ENCODE results near the gene ITGB7.

The ITGB7 gene

GRCh38 chr12:53230108-53230845 is 23.2 kb upstream of the ITGB7 start:
- DNase-seq: no peak

DNA sequence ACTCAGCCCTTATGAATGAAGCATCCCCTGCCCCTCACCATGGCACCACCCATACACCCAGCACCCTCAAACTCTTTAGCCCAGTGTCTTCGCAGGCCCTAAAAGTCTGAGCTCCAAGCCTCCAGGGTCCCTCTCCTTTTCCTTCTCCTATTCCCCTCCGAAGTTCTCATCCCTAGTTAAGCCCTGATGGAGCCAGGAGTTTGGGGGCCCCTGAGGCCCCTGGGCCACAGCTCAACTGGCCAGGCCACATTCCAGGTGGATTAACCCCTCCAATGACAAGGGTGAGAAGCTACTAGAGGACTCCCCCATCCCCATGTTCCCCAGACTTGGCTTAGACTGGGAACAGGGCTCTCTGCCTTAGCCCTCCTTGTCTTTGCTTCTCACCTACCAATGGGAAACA is 22.4 kb upstream of the ITGB7 start:
- no peak for DNase-seq

DNA sequence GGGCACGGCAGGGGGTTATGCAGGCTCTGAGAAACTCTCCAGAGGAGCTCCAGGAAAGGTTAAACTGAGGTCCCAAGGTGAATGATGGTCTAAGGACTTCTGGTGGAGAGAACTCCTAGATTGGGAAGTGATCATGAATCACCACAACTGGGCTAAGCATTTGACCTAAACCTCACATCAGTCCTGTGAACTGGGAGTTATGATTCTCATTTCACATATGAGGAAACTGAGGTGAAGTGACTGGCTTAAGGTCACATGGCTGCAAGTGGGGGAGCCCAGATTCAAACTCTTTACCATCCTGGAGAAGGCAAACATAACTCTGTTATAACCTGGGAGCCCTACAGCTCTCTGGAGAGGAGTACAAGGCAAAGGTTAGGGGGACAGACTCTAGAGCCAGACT is 20.8 kb upstream of the ITGB7 start:
- DNase-seq: no peak

DNA sequence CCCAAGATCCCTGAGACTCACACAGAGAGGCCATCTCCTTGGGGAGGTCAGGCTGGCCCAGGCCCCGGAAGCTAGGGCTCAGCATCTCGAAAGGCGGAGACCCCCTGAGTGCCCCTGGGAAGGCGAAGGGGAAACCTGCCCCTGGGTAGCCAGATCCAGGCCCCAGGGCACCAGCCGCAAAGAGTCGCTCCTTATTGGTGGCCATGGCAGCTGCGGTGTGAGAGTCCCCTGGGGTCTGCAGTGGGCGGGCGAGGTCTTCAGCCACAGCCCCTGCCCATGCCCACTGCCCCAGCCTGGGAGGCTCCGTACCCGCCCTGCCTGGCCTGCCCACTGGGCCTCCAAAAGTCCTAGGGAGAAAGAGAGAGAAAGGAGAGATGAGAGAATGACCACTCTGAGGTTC is 20.3 kb upstream of the ITGB7 start:
- no peak for DNase-seq

DNA sequence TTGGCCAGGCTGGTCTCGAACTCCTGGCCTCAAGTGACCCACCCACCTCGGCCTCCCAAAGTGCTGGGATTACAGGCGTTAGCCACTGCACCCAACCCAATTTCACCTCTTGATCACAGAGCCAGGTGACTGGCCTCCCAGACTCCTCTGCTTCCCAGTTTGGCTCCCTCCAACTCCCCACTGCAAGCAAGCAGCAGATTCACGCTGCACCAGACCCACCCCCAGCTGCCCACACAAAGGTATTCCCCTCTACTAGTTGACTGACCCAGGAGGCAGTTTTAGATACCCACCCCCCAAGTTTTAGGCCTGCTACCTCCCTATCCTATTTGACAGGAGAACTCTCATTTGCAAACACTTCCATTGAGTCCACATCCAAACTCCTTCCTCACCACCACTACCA is 19.8 kb upstream of the ITGB7 start:
- no peak for DNase-seq

DNA sequence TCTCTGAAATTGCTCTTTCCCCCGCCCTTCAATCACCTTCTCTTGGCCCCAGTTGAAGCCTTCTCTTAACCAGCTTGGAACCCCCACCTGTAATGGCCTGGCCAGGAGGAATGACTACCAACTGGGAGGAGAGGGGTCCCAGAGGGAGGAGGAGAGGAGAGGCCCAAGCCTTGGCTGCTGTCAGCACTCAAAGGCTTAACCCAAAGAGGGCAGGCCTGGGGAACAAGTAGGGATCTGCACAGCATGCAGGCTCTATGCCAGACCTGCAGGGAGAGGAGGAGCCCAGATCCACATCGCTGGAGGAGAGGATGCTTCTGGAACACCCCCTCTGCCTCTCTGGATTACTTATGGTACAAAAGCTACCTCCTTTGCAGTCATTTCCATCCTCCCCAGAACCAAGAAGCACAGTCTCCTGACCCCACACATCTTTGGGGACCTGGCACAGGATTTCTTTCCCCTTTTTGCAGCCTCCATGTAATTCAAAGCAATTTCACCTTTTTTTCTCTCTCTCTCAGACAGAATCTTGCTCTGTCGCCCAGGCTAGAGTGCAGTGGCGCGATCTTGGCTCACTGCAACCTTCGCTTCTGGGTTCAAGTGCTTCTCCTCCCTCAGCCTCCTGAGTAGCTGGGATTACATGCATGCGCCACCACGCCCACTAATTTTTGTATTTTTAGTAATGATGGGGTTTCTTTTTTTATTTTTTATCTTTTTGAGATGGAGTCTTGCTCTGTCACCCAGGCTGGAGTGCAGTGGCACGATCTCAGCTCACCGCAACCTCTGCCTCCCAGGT is 18.8 kb upstream of the ITGB7 start:
- no peak for DNase-seq

DNA sequence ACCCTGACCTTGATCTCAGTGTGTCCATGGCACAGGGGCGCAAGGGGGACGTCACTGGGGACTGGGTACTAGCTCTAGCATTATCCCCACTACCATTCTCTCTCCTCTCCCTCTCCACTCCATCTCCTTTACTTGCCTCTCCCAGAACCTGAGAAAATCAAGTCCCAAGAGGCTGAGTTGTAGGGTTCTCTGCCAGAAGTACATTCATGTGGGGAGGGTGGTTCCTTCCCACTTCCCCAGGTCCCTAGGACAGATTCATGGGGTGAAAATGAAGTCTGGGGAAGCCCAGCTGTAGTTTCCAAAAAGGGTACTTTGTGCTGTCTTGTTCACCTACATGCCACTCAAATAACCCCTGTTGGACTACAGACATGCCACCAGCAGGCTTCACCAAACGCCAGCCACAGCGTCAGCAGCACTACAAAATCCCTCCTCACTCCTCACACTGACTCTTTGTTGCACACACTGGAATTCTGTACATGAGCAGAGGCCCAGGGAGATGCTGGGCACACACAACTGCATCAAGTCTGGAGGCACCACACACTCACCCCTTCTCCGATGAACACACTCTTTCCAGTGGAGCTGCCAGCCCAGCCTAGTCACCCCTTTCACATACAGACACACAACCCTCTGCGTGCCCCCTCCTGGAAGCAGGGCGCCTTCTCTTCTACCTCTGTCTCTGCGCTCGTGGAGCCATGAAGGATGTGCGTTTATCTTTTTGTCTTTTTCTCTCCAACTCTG is 18.0 kb upstream of the ITGB7 start:
- DNase-seq: no peak

DNA sequence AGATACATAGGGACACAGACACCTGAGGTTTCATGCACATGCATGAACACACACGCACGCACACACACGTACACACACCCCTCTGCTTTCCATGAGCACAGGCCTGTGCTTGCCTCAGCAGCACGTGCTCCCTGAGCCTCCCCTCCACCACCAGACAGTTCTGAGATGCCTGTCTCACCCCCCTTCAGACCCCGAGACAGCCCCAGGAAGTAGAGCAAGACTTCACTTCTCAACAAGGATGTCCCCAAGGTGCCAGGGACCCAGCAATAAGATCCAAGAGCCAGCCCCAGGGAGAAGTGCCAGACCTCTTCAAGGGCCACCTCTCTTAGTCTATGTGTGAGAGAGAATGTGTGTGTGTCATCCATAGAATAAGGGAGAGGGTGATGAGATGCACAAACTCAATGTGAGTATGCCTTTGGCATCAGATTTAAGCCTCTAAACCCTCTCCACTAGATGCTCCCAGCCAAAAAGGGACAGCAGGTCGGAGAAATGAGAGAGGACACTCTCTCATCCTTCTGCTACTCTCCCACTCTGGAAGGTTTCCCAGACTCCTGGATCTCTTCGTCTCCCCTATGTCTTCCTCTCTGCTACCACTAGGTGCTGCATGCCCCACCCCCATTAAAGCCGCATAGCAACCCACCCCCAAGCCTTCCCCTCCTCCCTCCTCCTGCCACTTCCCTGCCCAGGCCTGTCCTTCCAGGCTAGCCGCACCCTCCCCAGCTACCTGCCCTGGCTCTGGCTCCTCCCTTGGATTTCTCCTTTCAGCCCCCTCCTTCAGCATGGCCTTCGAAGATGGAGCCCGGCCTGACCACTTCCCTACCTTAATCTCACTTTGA is 17.2 kb upstream of the ITGB7 start:
- DNase-seq: no peak

DNA sequence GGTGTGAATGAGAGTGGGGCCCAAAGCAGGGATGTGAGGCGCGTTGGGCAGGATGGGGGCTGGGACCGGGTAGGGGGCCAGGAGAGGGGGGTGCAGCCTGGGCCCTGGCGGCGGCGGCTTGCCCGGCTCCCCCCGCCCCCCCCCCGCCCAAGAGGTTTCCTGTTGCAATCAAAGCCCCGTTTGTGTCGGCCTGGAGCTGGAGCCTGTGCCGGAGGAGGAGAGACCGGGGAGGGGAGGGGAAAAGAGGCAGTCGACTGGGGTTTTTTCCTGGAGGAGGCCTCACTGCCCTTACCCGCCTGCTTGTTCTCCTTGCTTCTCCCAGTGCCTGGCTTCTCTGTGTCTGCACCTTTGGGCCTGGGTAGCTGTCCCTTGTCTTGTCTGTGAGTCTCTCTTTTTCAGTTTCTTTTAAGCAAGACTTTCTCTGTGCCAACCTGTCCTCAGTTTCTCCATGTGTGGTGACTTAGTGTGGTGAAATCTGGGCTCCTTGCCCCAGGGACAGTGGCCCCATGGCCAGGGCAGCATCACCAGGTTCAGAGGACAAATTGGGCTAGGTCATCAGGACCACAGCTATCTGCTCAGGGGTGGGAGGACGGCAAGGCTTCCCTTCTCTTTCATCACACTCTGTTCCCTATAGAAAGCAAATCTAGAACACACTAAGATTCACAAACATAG is 16.5 kb upstream of the ITGB7 start:
- DNase-seq: no peak

DNA sequence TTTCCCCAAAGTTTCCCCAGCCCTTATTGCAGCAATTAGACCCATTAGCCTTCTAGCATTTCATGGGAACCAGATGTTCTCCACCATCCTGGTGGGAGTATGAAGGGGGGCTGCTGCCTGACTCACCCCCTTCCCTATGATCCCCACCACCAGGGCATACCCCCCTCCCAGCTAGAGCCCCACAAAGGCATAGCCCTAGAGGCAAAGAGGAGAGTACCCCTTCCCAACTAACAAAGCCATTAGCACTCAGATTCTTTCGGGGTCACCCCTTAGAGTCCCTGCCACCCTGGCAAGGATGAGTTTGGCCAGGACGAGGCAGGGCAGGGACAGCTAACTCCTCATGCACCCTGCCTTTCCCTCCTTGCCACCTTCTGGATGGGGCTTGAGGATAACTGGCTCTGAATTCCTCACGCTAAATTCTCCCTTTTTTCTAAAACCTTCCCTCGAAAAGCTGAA is 15.8 kb upstream of the ITGB7 start:
- no peak for DNase-seq

- no peak for DNase-seq
Observed at GRCh38 chr12:53222170-53222721, 15.2 kb upstream of the ITGB7 start.

DNA sequence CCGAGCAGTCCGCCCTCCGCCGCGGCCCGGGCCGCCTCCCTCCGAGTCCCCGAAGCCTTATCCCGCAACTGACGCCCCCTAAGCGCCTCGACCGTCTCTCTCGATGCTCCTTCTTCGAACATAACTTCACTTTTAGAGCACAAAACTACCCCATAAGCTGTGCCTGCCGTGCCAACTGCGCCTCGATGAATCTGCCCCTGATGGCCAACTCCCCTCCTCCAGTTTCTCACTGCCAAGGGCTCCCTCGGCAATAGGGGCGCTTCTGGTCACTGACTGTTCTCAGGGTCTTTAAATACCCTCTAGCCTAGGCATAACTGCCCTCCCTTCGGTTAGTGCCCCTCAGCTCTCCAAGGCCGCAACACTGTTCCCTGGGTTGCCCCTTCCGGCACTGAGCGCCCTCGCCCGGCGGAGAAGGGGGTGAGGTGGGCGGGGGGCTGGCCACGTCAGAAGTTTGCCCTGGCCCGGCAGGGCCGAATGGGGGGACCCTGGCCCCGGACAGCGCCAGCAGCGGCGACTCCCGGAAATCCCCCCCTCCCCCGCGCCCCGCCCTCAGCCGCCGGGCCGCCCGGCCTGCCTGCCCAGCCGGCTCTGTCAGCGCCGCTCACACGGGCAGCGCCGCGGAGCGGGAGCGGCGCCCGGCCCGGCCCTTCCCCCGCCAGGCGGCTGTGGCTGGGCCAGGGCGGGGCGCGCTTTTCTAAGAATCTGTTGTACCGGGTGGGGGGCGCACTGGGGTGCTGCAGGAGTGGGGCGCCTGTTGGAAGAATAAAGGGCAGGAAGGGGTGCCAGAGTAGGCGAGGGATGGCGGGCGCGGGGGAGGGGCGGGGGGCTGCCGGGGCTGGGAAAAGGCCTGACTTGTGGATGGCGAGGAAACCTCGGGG is 14.4 kb upstream of the ITGB7 start:
- peak; percentile 39 for DNase-seq

DNA sequence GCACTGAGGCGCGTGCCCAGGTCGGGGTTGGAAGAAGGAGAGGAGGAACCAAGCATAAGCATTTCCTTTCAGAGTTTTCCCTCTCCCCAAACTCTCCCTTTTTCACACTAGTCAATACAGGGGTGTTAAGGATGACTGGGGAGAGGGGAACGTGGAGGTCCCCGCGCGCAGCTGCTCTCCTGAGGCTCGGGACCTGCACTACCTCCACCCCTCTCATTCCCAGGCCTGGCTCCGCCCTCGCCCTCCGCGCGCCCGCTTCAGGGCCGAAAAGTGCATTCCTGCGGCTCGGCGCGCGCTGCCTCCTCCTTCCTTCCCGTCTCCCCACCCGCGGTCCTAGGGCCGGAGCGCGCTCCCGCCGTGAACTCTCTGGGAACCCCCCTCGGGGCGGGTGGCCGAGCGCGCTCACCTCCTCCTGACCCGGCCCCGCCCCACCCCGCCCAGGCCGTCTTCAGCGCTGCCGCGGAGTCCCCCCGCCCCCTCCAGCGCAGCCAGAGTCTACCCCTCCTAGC is 13.7 kb upstream of the ITGB7 start:
- DNase-seq: peak; percentile 91

DNA sequence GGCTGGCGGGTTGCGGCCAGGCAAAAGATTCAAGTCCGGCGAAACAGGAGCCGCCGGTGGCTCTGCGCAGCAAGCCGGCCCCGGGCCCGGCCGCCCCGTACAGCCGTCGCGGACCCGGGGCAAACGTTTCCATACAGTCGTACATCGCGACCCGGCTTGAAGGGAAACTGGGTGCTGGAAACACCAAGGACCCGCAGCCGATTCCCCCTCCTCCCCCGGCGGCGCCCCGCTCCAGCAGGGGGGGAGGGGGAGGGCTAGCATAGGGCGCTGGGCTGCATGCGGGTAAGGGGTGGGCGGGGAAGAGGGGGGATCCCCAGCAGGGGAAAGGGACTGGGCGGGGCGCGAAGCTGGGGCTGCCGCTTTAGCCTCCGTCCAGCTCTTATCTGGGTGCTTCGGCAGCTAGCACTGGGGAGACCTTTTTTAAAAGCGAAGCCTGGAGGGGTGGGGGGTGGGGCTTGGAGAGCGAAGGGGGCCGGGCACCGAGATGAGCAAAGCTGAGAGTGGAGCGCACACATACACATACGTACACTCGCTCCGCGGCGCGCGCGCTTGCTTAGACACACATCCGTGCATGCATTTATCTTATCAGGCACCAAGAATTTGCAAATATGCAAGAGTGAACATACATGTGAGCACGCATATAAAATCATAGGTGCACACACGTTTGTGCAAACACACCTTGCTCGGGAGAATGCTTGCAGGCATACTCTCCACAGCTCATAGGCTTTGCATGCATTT is 13.1 kb upstream of the ITGB7 start:
- DNase-seq: peak; percentile 87

- DNase-seq: peak; percentile 76
Observed at GRCh38 chr12:53219292-53219955, 12.4 kb upstream of the ITGB7 start.

GRCh38 chr12:53218551-53219291 is 11.7 kb upstream of the ITGB7 start:
- no peak for DNase-seq

- no peak for DNase-seq
Observed at GRCh38 chr12:53217931-53218307, 10.9 kb upstream of the ITGB7 start.

Measured in activated CD4-positive, alpha-beta T cell treated with anti-CD3 and anti-CD28 coated beads, Interleukin-2, amount 50 U/mL, for 16 hours (primary cell).